SK-N-SH treated with all-trans-retinoic acid at 6 μM for 48 hours (cell line): Measurements from ENCODE around the gene SDR39U1.

ENCODE experiments used
- ATAC-seq: fragments of 200-7000 bp; cut with Tn5 transposase; 3 replicates; pipeline ENCODE4 v1.9.1; 2020; ENCODE audit warnings: mild to moderate bottlenecking, moderate library complexity
- ARNTL ChIP-seq: fragments of 450-650 bp; formaldehyde crosslinking; IDR thresholded peaks from 2 replicates; pipeline ENCODE4 v1.5.0; 2020; ENCODE audit warnings: low read depth, mild to moderate bottlenecking, moderate library complexity, borderline replicate concordance
- BACH2 ChIP-seq: fragments of 250-450 bp; sonication (Bioruptor Pico); IDR thresholded peaks from 2 replicates; pipeline ENCODE4 v1.9.0; 2021; ENCODE audit warnings: mild to moderate bottlenecking, borderline replicate concordance
- CSDC2 ChIP-seq: fragments of 250-450 bp; sonication (Bioruptor Pico); IDR thresholded peaks from 2 replicates; pipeline ENCODE4 v1.5.0; 2020; ENCODE audit warnings: mild to moderate bottlenecking, moderate library complexity
- GLIS3 ChIP-seq: fragments of 250-450 bp; sonication (Bioruptor Pico); IDR thresholded peaks from 2 replicates; pipeline ENCODE4 v1.5.0; 2020; ENCODE audit warnings: mild to moderate bottlenecking, moderate library complexity
- ISL1 ChIP-seq: fragments of 250-450 bp; sonication (Bioruptor Pico); IDR thresholded peaks from 2 replicates; pipeline ENCODE4 v2.1.2; 2022; ENCODE audit warnings: mild to moderate bottlenecking, moderate library complexity
- OSR1 ChIP-seq: fragments of 250-450 bp; sonication (Bioruptor Pico); IDR thresholded peaks from 2 replicates; pipeline ENCODE4 v1.8.0; 2022; ENCODE audit warnings: moderate library complexity, mild to moderate bottlenecking, inconsistent platforms
- PPARA ChIP-seq: fragments of 250-450 bp; sonication (Bioruptor Pico); IDR thresholded peaks from 2 replicates; pipeline ENCODE4 v1.5.0; 2020; ENCODE audit warnings: mild to moderate bottlenecking, borderline replicate concordance
- RARB ChIP-seq: fragments of 250-450 bp; sonication (Bioruptor Pico); IDR thresholded peaks from 2 replicates; pipeline ENCODE4 v1.8.0; 2021; ENCODE audit warnings: mild to moderate bottlenecking, moderate library complexity
- SNAI2 ChIP-seq: fragments of 250-450 bp; sonication (Bioruptor Pico); IDR thresholded peaks from 2 replicates; pipeline ENCODE4 v1.5.0; 2020; ENCODE audit warnings: mild to moderate bottlenecking, moderate library complexity
- TCF4 ChIP-seq: fragments of 250-450 bp; sonication (Bioruptor Pico); IDR thresholded peaks from 2 replicates; pipeline ENCODE4 v1.8.0; 2021; ENCODE audit warnings: mild to moderate bottlenecking, moderate library complexity, borderline replicate concordance
- TOX ChIP-seq: fragments of 250-450 bp; sonication (Bioruptor Pico); IDR thresholded peaks from 2 replicates; pipeline ENCODE4 v1.8.0; 2021; ENCODE audit warnings: mild to moderate bottlenecking, moderate library complexity, borderline replicate concordance
- TSHZ2 ChIP-seq: fragments of 250-450 bp; sonication (Bioruptor Pico); IDR thresholded peaks from 2 replicates; pipeline ENCODE4 v1.5.0; 2020; ENCODE audit warnings: mild to moderate bottlenecking, moderate library complexity
- ZC3H10 ChIP-seq: fragments of 250-450 bp; sonication (Bioruptor Pico); IDR thresholded peaks from 2 replicates; pipeline ENCODE4 v1.5.1; 2021; ENCODE audit warnings: mild to moderate bottlenecking, moderate library complexity
- ZFP3 ChIP-seq: fragments of 250-450 bp; sonication (Bioruptor Pico); IDR thresholded peaks from 2 replicates; pipeline ENCODE4 v1.5.0; 2020; ENCODE audit warnings: mild to moderate bottlenecking, moderate library complexity
- ZNF565 ChIP-seq: fragments of 450-650 bp; formaldehyde crosslinking; conservative IDR thresholded peaks from 2 replicates; pipeline ENCODE4 v1.5.0; 2020; ENCODE audit warnings: low read depth, mild to moderate bottlenecking, moderate library complexity
- ZNF70 ChIP-seq: fragments of 450-650 bp; formaldehyde crosslinking; IDR thresholded peaks from 2 replicates; pipeline ENCODE4 v1.5.0; 2020; ENCODE audit warnings: mild to moderate bottlenecking, moderate library complexity
- ZNF8 ChIP-seq: fragments of 450-650 bp; formaldehyde crosslinking; IDR thresholded peaks from 2 replicates; pipeline ENCODE4 v1.5.0; 2020; ENCODE audit warnings: mild to moderate bottlenecking, moderate library complexity
- TF ChIP-seq, protein P1 (sequence below): fragments of 250-450 bp; sonication (Bioruptor Pico); IDR thresholded peaks from 2 replicates; pipeline ENCODE4 v1.8.0; 2021; ENCODE audit warnings: low read depth, mild to moderate bottlenecking, moderate library complexity, borderline replicate concordance
- TF ChIP-seq, protein P2 (sequence below): fragments of 250-450 bp; sonication (Bioruptor Pico); IDR thresholded peaks from 2 replicates; pipeline ENCODE4 v1.8.0; 2020; ENCODE audit warnings: mild to moderate bottlenecking, moderate library complexity, borderline replicate concordance
- TF ChIP-seq, protein P3 (sequence below): fragments of 250-450 bp; sonication (Bioruptor Pico); IDR thresholded peaks from 2 replicates; pipeline ENCODE4 v1.5.1; 2021; ENCODE audit warnings: mild to moderate bottlenecking, moderate library complexity

The SDR39U1 gene

GRCh38 chr14:24406416-24406815 is 36.2 kb downstream of the SDR39U1 start (continued):
- TF ChIP-seq, protein P1, sequence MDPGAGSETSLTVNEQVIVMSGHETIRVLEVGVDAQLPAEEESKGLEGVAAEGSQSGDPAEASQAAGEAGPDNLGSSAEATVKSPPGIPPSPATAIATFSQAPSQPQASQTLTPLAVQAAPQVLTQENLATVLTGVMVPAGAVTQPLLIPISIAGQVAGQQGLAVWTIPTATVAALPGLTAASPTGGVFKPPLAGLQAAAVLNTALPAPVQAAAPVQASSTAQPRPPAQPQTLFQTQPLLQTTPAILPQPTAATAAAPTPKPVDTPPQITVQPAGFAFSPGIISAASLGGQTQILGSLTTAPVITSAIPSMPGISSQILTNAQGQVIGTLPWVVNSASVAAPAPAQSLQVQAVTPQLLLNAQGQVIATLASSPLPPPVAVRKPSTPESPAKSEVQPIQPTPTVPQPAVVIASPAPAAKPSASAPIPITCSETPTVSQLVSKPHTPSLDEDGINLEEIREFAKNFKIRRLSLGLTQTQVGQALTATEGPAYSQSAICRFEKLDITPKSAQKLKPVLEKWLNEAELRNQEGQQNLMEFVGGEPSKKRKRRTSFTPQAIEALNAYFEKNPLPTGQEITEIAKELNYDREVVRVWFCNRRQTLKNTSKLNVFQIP = no peak

GRCh38 chr14:24404814-24405213 is 37.8 kb downstream of the SDR39U1 start:
- no peak for ATAC-seq

GRCh38 chr14:24403294-24403998 is 39.1 kb downstream of the SDR39U1 start:
- peak; percentile 19; the same call in 2 of the 3 replicates for ATAC-seq
- TF ChIP-seq SNAI2 (CRISPR knock-in tag) (0 out of 2 replicates have a peak, but pooled peaks have one; percentile 33), ARNTL (no peak), ZC3H10 (CRISPR knock-in tag) (no peak), ZNF565 (CRISPR knock-in tag) (no peak), ZNF8 (CRISPR knock-in tag) (no peak), BACH2 (CRISPR knock-in tag) (no peak), ZNF70 (CRISPR knock-in tag) (no peak), PPARA (CRISPR knock-in tag) (no peak), ZFP3 (CRISPR knock-in tag) (no peak), ISL1 (CRISPR knock-in tag) (peak; percentile 63), OSR1 (no peak)
- TF ChIP-seq, protein P2, sequence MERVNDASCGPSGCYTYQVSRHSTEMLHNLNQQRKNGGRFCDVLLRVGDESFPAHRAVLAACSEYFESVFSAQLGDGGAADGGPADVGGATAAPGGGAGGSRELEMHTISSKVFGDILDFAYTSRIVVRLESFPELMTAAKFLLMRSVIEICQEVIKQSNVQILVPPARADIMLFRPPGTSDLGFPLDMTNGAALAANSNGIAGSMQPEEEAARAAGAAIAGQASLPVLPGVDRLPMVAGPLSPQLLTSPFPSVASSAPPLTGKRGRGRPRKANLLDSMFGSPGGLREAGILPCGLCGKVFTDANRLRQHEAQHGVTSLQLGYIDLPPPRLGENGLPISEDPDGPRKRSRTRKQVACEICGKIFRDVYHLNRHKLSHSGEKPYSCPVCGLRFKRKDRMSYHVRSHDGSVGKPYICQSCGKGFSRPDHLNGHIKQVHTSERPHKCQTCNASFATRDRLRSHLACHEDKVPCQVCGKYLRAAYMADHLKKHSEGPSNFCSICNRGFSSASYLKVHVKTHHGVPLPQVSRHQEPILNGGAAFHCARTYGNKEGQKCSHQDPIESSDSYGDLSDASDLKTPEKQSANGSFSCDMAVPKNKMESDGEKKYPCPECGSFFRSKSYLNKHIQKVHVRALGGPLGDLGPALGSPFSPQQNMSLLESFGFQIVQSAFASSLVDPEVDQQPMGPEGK (CRISPR knock-in tag) = no peak
- TF ChIP-seq, protein P3, sequence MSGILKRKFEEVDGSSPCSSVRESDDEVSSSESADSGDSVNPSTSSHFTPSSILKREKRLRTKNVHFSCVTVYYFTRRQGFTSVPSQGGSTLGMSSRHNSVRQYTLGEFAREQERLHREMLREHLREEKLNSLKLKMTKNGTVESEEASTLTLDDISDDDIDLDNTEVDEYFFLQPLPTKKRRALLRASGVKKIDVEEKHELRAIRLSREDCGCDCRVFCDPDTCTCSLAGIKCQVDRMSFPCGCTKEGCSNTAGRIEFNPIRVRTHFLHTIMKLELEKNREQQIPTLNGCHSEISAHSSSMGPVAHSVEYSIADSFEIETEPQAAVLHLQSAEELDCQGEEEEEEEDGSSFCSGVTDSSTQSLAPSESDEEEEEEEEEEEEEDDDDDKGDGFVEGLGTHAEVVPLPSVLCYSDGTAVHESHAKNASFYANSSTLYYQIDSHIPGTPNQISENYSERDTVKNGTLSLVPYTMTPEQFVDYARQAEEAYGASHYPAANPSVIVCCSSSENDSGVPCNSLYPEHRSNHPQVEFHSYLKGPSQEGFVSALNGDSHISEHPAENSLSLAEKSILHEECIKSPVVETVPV (CRISPR knock-in tag) = no peak

More at GRCh38 chr14:24404814-24405213, 37.8 kb downstream of the SDR39U1 start:
- no peak for TF ChIP-seq ZC3H10 (CRISPR knock-in tag)
- no peak for TF ChIP-seq TSHZ2 (CRISPR knock-in tag)
- TF ChIP-seq, protein P2 (CRISPR knock-in tag) = no peak
- no peak for TF ChIP-seq PPARA (CRISPR knock-in tag)

GRCh38 chr14:24401810-24402702 is 40.5 kb downstream of the SDR39U1 start:
- no peak for ATAC-seq
- no peak for TF ChIP-seq TOX (CRISPR knock-in tag)
- no peak for TF ChIP-seq GLIS3
- TF ChIP-seq, protein P2 (CRISPR knock-in tag) = no peak
- no peak for TF ChIP-seq ISL1 (CRISPR knock-in tag)
- TF ChIP-seq TCF4 (CRISPR knock-in tag) = no peak
- TF ChIP-seq, protein P1 = no peak
- no peak for TF ChIP-seq RARB
- no peak for TF ChIP-seq ZNF565 (CRISPR knock-in tag)
- no peak for TF ChIP-seq CSDC2
- no peak for TF ChIP-seq ZNF8 (CRISPR knock-in tag)
